KMS-11 (cell line): ENCODE data around the gene GTF2A1.

Experiments
- H2AFZ ChIP-seq: fragments of 200-600 bp; sonication (generic); 2 replicates; pipeline ENCODE4 v1.6.1; 2016; ENCODE audit warnings: antibody characterized with exemption, mixed run types, low read depth
- H3K27ac ChIP-seq: fragments of 200-600 bp; sonication (generic); 2 replicates; pipeline ENCODE4 v1.6.1; 2016; ENCODE audit warnings: mild to moderate bottlenecking, mixed run types
- H3K27me3 ChIP-seq: fragments of 200-600 bp; sonication (generic); 2 replicates; pipeline ENCODE4 v1.6.1; 2017; ENCODE audit warnings: mild to moderate bottlenecking, low read depth, mixed run types, moderate library complexity; ENCODE audit not compliant: insufficient read depth
- H3K36me3 ChIP-seq: fragments of 200-600 bp; sonication (generic); 2 replicates; pipeline ENCODE4 v1.6.1; 2017; ENCODE audit warnings: mild to moderate bottlenecking, mixed run types; ENCODE audit not compliant: insufficient read depth
- H3K4me1 ChIP-seq: fragments of 200-600 bp; sonication (generic); 2 replicates; pipeline ENCODE4 v1.6.1; 2016; ENCODE audit warnings: mild to moderate bottlenecking, low read depth, mixed run types; ENCODE audit not compliant: poor library complexity, severe bottlenecking
- H3K4me2 ChIP-seq: fragments of 200-600 bp; sonication (generic); 2 replicates; pipeline ENCODE4 v1.7.0; 2016; ENCODE audit warnings: mild to moderate bottlenecking, mixed run types
- H3K4me3 ChIP-seq: fragments of 200-600 bp; sonication (generic); IDR thresholded peaks from 2 replicates; pipeline ENCODE4 v1.6.1; 2017; ENCODE audit warnings: low read depth, low read length, mixed read lengths; ENCODE audit not compliant: insufficient read depth
- H3K79me2 ChIP-seq: fragments of 200-600 bp; sonication (generic); 2 replicates; pipeline ENCODE4 v1.6.1; 2016; ENCODE audit warnings: low read depth, mixed run types; ENCODE audit not compliant: insufficient read depth
- H3K9ac ChIP-seq: fragments of 200-600 bp; sonication (generic); 2 replicates; pipeline ENCODE4 v1.6.1; 2016; ENCODE audit warnings: mild to moderate bottlenecking, mixed run types
- H4K20me1 ChIP-seq: fragments of 200-600 bp; sonication (generic); 2 replicates; pipeline ENCODE4 v1.6.1; 2016; ENCODE audit warnings: mild to moderate bottlenecking, mixed run types; ENCODE audit not compliant: insufficient read depth
- TF ChIP-seq, protein P1 (sequence below): fragments of 200-600 bp; sonication (generic); conservative IDR thresholded peaks from 2 replicates; pipeline ENCODE4 v1.6.1; 2017; ENCODE audit warnings: low read depth, mild to moderate bottlenecking, antibody characterized with exemption, low read length, moderate library complexity, mixed read lengths

Gene GTF2A1

DNA sequence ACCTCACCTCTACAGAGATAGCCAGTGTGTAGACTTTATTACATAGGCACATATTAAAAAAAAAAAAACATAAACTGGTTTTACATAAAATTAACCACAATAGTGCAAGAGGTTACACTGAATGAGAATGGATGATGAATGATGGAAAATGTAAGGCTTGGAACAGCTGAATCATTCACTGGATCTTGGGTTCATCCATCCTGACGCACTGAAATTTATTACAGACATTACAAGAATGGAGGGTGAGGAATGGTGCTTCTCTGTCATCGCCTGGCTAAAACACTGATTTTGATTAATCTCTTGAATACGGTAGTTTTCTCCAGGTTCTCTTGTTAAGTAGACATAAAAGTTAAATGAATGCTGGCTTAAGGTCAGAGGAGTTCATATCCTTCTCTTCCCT is 40.0 kb upstream of the GTF2A1 start:
- no peak overlapping the region for H3K4me2 ChIP-seq
- no peaks in the 10 kb centered on the region for H3K79me2 ChIP-seq
- H3K27me3 ChIP-seq, result no peaks in the 10 kb centered on the region
- no peak overlapping the region for H2AFZ ChIP-seq
- no peak overlapping the region for H3K27ac ChIP-seq
- no peaks in the 10 kb centered on the region for H3K4me1 ChIP-seq
- TF ChIP-seq, protein P1, sequence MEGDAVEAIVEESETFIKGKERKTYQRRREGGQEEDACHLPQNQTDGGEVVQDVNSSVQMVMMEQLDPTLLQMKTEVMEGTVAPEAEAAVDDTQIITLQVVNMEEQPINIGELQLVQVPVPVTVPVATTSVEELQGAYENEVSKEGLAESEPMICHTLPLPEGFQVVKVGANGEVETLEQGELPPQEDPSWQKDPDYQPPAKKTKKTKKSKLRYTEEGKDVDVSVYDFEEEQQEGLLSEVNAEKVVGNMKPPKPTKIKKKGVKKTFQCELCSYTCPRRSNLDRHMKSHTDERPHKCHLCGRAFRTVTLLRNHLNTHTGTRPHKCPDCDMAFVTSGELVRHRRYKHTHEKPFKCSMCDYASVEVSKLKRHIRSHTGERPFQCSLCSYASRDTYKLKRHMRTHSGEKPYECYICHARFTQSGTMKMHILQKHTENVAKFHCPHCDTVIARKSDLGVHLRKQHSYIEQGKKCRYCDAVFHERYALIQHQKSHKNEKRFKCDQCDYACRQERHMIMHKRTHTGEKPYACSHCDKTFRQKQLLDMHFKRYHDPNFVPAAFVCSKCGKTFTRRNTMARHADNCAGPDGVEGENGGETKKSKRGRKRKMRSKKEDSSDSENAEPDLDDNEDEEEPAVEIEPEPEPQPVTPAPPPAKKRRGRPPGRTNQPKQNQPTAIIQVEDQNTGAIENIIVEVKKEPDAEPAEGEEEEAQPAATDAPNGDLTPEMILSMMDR, result no peak
- H4K20me1 ChIP-seq, result no peaks in the 10 kb centered on the region
- no peaks in the 10 kb centered on the region for H3K36me3 ChIP-seq
- no peak overlapping the region for H3K9ac ChIP-seq
- no peak overlapping the region for H3K4me3 ChIP-seq

DNA sequence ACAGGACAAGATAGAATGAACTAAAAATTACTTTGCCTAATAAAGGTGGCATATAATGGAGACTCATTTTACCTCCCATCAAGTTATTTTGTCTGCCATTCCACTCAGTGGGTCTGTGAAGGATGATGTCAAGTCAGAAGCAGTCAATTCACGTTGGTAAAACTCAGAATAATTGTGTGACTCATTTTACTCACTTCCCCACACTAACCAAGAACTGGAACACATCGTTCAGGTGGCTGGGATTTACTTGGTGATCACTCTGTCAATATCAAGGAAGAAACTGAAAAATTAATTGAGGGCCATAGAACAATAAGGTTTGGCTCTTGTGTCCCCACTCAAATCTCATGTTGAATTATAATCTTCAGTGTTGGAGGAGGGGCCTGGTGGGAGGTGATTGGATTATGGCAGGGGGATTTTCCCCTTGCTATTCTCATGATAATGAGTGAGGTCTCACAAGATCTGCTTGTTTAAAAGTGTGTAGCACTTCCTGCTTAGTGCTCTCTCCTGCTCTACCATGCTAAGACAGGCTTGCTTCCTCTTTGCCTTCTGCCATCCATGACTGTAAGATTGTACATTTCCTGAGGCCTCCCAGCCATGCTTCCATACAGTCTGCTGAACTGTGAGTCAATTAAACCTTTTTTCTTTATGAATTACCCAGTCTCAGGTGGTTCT is 35.7 kb upstream of the GTF2A1 start:
- Histone ChIP-seq H3K4me3 (no peak overlapping the region), H3K36me3 (no peaks in the 10 kb centered on the region), H3K9ac (no peak overlapping the region), H3K27ac (no peak overlapping the region), H3K4me1 (no peaks in the 10 kb centered on the region), H3K27me3 (no peaks in the 10 kb centered on the region), H3K4me2 (no peak overlapping the region), H4K20me1 (no peaks in the 10 kb centered on the region), H2AFZ (no peak overlapping the region), H3K79me2 (no peaks in the 10 kb centered on the region)
- TF ChIP-seq, protein P1, result no peak

DNA sequence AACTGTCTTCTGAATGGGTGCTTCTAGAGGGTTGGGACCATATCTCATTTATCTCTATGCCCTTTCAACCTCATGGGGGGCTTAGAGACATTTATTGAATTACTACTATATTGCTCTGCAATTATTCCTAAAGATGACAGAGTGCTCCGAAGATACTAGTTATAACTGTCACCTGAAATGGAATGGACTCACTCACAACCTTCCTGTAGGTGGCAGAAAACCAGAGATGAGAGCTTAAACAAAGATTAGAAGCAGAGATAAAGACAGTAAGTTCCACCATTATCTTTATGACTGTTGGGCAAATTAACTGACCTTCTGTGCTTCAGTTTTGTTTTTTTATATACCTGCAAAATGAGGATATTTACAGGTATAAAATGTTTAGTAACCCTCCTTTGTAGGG is 31.5 kb upstream of the GTF2A1 start:
- TF ChIP-seq, protein P1, result no peak
- no peak overlapping the region for H3K9ac ChIP-seq
- no peaks in the 10 kb centered on the region for H3K79me2 ChIP-seq
- H3K4me3 ChIP-seq, result no peak overlapping the region
- H3K4me2 ChIP-seq, result no peak overlapping the region
- H3K4me1 ChIP-seq, result no peaks in the 10 kb centered on the region
- no peaks in the 10 kb centered on the region for H3K27me3 ChIP-seq
- H3K36me3 ChIP-seq, result no peaks in the 10 kb centered on the region
- no peak overlapping the region for H2AFZ ChIP-seq
- H3K27ac ChIP-seq, result no peak overlapping the region
- H4K20me1 ChIP-seq, result no peaks in the 10 kb centered on the region

DNA sequence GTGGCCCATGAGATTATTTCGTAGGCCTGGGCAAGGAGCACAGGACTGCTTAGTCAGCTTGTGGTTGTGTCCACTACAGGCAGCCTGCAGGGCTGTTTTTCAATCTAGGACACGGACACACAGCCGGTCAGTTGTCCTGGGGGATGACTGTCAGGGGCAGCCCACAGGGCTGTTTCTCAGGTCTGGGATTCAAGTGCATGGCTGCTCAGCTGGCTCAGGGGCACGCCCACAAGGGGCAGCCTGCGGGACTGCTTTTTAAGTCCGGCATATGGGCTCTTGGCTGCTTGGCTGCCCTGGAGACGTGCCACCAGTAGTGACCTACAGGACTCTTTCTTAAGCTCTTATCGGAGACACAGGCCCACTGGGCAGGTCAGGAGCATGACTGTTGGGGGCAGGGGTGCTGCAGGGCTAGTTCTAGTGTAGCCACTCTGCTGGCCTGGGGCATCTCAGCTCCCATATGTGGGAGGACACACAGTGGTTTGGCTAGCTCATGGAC is 26.6 kb upstream of the GTF2A1 start:
- TF ChIP-seq, protein P1, result no peak
- H2AFZ ChIP-seq, result no peak overlapping the region
- H3K4me3 ChIP-seq, result no peak overlapping the region
- no peak overlapping the region for H3K9ac ChIP-seq
- no peaks in the 10 kb centered on the region for H3K36me3 ChIP-seq
- H3K27ac ChIP-seq, result no peak overlapping the region
- no peaks in the 10 kb centered on the region for H4K20me1 ChIP-seq
- H3K4me2 ChIP-seq, result no peak overlapping the region
- no peaks in the 10 kb centered on the region for H3K79me2 ChIP-seq
- no peaks in the 10 kb centered on the region for H3K27me3 ChIP-seq
- no peaks in the 10 kb centered on the region for H3K4me1 ChIP-seq
